Stimulated activated CD4-positive, alpha-beta T cell treated with anti-CD3 and anti-CD28 coated beads, Interleukin-2, amount 100 ng/mL, for 24 hours (primary cell): ENCODE data around the gene SEC22A.

Source experiments
- DNase-seq, 2 donors: peaks; one replicate each; pipeline ENCODE4 v3.0.0-alpha.2; 2020

Gene SEC22A, protein sequence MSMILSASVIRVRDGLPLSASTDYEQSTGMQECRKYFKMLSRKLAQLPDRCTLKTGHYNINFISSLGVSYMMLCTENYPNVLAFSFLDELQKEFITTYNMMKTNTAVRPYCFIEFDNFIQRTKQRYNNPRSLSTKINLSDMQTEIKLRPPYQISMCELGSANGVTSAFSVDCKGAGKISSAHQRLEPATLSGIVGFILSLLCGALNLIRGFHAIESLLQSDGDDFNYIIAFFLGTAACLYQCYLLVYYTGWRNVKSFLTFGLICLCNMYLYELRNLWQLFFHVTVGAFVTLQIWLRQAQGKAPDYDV

DNA sequence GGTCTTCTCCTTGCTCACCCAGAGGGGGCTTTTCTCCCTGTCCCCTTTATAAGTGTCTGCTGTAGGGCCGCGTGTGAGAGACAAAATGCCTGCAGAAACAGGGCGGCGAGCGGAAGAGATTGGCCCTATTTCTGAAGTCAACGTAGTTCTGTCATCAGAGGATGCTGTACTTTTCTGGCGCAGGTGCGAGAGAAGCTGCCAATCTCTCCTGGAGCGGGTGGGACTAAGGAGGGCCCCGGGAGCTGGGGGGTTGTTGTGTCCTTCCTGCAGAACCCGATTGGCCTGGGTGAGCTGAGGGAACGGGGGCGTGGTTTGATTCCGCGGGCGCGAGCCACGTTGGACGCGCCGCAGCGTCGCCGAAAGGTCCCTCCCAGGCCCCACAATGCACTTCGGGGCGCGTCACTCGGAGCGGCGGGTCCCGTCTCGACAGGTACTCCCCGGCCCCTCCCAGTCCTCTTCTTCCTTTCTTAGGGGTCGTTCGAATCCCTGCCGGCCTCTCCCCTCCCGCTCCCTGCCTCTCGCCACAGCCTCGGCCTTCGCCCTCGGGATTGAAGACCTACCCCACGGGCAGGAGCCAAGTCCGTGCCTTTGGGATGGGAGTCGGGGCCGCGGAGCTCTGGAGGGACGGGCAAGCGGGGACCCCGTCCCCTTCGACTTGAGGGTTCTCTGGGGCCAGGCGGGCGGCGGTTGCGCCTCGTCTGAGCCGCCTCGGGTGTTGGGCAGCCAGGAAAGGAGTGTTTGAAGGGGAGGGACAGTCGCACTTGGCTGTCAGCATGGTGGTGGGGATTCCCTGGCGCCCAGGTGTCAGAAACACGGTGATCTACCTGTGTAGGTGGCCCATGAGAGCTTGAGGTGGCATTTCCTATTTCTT is at the start of gene SEC22A:
TSS of gene SEC22A (plus strand) at position 387 of the 871 bp plus-strand sequence. CDS start 7,275 bp downstream, outside the sequence.
- peak; percentile 94 to 96 for DNase-seq

DNA sequence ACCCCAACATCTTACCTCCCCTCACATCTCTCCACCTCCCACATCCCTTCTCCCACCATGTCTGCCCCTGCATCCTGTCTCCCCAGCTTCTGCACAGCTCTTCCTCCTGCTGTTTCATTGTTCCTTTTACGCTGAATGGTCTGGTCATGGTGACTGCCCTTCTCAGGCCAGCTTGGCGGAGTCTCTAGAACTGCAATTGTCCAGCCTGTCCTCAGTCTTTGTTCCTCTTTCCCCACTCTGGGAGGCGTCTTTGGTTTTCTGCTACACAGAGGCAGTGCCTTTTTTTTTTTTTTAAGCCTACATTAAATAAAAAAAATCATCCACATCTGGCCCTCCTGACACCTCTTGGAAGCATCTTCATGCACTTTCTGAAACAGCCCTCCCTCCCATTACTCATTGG is 49.1 kb upstream of the SEC22A start:
- DNase-seq, result no peak

DNA sequence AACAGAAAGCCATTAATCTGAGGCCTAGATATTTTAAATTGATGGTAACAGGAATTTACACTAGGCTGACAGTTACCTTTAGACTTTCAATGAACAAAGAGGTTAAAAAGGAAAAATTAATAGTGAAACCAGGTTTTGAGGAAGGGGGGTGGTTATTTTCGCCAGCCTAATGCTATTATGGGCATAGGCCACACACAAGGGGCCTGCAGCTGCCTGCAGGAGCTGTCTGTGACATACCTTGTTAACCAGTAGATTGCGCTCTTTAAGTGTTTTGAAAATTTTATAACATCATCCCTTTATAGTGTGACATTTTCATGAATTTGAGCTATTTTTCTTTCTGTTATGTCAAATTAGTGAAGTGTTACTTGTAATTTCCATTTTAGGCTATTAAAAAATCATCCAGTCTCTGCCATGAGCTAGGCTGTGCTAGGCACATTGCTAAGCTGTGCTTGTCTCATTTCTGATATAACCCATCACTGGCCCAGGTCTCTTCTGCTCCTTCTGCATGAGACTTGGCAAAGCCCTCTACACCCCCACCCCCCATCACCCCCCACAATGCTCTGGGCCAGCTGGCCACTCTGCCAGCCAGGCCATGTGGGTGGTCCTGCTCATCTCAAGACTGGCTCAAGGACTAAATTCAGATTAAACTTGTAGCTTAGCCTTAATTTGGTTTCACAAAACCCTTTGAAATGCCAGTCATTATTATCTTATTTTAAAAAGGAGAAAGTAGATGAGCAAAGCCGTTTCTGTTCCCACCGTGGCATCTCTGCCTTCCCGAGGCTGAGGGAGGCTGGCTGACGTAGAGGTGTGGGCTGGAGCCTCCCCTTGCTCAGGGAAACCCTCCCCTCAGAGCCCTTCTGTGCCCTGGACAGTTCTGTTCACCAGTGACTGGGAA is 48.4 kb upstream of the SEC22A start:
- DNase-seq, result no peak

DNA sequence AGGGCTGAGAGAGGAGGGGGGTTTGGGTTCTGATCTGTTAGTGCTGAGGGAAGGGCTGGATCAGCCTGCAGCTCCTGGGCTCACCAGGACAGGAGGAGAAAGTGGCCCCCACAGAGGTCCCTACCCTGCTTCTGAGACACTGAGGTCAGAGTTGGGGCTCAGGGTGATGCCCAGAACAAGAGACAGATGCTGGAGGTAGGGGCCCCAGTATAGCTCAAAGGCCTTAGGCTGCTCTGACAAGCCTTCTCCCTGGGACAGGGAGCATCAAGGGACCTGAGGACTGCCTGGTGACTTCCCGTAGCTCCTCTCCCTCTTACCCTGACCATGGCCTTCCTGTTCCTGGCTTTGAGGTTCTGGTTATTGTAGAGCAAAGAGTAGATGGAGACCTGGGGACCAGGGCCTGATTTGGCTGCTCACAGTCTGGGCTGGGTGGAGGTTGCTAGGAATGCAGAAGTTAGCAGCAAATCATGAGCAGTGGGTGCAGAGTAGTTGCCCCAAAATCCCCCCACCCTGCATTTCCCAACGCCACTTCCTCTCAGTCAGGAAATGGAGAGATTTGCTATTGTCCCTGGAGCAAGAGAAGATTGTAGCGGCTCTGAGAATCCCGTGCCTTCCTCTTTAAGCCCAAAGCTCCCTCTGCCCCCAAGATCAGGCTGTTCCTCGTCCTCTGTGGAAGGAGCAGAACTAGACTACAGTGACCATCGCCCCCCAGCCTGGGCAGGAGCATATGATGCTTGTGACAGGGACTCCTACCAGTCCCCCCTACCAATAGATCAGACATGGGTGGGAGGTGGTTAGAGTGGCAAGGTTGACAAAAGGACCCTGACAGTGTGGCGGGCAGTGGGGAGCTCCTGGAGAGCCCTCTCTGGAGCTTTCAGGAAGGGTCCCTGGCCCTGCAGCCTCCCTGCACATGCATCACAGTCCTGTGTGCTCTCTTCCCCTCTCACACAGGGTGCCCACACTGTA is 47.4 kb upstream of the SEC22A start:
- DNase-seq, result no peak

DNA sequence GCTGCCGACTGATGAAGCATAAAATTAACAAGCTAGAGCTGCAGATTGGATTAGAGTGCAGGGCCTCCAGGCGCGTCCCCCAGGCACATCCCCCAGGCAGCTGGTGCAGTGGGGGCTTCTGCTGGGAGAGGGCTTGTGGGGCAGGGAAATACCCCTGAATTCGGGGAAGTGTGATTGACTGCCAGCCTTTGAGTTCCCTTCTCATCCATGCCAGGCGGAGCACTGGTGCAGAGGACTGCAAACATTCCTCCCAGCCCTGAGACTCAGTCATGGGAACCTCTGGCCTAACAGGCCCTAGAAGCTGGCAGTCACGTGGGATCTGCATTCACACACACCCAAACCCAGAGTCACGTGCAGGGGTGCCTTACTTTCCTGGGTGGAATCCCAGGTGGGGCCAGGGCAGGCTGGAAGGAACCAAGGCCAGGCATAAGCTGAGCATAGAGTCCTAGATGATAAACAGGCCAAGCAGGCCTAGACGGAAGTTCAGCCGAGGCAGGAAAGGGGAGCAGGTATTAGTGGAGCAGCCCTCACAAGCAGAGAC is 46.2 kb upstream of the SEC22A start:
- DNase-seq, result no peak

DNA sequence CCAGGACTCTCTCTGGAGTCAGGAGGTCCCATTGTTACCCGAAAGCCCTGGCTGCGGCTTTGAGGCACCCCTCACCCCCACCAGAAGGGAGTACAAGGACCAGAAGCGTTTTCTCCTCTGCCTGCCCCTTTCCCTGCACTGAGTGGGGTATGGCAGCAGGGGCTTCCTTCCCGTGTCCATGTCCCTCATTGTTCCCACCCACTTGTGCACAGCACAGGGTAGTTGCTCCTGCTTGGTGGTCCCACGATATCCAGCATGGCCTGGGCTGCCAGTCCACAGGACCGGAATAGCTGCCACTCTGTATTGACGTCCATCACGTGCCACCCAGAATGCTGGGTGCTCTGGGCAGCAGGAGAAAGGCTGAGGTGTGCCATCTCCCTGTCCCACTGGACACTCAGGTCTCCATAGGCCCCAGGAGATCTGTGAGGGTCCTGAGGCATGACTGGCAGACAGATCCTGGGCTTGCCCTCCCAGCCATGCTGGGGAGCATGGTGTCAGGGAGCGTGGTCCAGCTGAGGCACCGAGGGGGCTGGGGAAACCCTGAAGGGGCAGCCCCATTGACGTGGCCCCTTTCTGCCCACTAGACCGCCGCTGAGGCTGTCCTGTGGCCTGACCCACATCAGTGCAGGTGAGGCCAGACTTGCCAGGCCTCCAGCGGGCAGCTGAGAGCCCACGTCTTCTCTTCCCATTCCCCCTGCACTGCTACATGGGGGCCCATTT is 45.3 kb upstream of the SEC22A start:
- no peak for DNase-seq

DNA sequence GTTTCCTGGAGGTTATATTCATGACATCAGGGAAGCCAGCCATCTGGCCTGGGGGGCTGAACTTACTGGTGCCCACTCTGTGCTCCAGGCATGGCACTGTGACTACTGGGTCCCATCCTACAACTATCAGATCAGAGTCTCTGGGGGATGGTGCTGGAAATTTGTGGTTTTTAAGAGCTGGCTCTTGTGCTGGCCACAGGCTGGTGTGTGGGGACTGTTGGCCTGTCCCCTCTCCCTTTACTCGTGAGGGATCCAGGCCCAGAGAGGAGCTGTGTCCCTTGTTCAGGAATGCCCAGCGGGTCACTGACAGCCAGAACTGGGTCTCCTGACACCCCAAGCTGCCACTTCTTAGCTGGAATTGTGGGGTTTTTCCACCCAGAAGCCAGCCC is 44.5 kb upstream of the SEC22A start:
- DNase-seq, result no peak

DNA sequence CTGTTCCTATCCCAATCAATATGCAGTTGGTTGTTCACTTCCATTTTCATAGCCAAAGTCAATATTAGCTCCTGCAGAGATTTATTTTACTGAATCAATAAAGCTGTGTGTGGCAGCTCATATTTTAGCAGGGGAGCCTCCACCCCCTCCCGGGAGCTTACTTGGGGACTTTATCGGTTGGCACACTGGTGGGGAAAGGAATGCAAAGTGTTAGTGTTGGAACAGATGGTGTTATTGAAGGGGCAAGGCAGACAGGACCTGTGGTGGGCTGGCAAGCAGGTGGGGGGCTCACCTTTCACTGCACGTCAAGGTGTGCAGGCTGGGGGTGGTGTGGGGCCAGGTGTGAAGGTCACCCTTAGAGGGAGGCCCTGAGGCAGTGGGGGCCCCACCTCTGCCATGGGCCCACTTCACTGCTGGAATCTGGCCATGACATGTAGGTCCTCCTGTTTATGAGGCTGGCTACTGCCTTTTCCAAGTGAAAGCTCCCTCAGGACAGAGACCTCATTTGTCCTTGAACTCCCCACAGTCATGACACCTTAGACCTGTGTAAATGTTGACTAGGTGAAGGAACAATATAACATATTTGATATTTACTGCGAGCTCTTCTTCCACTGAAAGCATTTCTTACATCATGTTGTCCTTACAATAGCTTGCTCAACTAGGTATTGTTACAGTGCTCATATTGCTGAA is 44.0 kb upstream of the SEC22A start:
- no peak for DNase-seq

DNA sequence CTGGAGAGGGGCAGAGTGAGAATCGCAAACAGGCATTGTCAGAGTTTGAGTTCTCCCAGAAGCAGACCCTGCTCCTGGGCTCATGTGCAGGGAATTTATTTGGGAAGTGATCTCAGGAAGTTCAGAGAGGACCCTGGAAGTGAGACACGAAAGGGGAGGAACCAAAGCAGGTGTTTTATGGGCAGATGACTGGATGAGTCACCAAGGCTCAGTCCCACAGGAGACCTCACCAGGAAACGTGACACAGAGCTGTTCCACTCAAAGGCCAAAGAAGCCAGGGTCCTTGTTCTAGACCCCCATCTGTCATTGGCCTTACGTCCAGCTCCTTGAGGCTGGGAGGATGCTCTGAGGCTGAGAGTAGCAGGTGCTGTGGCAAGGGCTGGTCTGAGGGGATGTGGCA is 43.4 kb upstream of the SEC22A start:
- no peak for DNase-seq

DNA sequence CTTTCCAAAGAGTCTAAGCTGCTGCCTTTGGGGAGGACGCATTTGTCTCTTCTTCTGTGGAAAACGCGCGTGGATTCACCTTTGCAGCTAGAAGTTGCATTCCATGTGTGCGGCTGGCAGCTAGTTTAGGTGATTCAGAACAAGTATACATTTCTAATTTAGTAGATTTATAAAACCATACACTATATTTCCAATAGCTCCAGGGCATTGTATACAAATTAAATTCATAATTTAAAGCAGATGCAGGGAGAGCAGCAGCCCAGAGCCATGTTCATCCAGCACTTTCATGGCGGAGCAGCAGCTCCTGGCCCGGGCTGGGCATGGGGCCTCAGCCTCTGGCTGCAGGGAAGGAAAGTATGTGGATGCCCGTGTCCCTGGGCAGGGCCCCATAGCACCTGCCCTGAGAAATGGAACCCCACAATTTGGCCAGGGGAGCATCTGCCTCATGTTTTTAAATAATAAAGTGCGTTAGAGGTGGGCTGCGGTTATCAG is 42.8 kb upstream of the SEC22A start:
- no peak for DNase-seq

DNA sequence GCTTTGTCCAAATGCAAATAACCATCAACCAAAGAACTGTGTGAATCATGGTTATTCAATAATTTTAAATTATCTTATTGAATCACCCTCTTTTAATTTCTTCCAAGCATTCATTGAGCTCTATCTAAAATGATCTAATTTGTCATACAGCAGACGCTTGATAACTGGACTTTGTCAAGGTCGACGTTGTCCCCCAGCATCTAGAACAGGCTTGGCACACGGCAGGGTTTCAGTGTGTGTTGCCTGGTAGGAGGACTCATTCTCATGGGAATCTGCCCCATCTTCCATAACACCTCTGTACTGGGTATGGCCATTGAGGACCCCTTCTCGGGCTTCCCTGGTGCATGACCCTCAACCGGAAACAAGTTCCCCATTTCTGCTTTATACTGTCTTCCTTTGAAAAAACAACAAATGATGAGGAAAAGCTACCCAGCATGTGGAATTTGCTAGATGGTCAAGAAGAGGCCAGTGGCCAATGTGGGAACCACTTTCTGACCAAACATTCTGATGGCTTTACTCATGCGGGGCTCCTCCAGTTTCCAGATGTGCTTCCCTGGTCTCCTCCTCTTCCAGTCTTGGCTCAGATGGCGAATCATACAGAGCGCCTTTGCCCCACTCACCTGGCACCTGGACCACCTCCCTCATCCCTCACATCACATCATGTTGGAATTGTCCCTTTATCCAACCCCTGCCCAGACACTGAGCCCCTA is 41.7 kb upstream of the SEC22A start:
- DNase-seq, result no peak

DNA sequence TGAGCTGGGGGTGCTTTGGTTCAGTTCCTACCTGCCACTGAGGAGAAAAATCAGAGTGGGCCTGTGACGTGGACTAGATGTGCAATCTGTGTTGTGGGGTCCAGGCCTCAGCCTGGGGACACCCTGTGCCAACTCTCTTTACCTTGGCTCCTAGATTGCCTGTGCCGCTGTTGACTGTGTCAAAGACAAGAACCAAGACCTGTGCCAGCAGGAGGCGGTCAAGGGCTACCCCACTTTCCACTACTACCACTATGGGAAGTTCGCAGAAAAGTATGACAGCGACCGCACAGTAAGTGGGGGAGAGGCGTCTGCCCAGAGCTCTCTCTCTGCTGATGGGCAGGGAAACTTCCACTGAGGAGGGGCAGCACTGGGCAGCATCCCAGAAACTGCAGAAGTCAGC is 40.6 kb upstream of the SEC22A start:
- no peak for DNase-seq

DNA sequence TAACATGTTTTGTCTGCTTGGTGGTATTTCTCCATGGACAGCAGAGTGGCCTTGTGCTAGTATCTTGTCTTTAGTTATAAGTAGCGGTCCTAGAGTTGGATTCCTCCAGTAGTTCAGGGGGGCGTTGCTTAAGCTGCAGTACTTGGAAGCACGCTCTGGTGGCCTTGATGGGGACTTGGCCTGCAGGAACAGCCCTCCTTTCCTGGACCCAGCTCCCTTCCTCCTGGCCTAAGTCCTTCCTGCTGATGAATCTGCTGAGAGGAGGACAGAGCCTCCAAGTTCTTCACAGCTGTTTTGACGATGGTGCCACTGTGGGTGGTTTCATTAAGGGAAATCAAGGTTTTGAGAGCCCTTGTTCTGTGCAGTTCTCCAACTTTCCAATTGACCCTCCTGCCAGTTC is 38.6 kb upstream of the SEC22A start:
- no peak for DNase-seq

DNA sequence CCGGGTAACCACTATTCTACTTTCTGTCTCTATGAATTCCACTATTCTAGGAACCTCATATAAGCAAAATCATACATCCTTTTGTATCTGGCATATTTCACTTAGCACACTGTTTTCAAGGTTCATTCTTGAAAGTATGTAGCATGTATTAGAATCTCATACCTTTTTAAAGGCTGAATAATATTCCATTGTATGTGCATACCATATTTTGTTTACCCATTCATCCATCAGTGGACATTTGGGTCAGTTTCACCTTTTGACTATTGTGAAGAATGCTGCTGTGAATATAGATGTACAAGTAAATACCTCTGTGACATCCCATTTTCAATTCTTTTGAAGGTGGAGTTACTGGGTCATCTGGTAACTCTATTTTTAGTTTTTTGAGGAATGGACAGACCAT is 36.6 kb upstream of the SEC22A start:
- no peak for DNase-seq

DNA sequence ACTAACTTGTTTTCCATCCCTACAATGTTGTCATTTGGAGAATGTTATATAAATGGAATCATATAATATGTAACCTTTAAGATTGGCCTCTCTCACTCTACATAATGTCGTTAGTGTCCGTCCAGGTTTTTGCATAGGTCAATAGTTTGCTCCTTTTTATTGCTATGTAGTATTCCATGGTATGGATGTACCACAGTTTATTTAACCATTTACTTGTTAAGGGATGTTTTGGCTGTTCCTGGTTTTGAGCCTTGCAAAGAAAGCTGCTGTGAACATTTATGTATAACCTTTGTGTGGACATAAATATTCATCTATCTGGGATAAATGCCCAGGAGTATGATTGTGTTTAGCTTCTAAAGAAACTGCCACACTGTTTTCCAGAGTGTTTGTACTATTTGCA is 34.1 kb upstream of the SEC22A start:
- DNase-seq, result no peak

DNA sequence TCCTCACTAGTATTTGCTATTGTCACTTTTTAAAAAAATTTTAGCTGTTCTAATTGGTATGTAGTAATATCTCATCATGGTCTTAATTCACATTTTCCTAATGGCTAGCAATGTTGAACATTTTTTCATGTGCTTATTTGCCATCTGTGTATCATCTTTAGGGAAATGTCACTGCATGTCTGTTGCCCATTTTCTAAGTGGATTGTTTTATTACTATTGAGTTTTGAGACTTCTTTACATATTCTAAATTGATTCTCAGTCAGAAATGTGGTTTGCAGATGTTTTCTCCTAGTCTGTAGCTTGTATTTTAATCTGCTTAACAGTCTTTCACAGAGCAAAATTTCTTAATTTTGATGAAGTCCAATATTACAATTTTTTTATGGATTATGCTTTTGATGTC is 33.6 kb upstream of the SEC22A start:
- no peak for DNase-seq

DNA sequence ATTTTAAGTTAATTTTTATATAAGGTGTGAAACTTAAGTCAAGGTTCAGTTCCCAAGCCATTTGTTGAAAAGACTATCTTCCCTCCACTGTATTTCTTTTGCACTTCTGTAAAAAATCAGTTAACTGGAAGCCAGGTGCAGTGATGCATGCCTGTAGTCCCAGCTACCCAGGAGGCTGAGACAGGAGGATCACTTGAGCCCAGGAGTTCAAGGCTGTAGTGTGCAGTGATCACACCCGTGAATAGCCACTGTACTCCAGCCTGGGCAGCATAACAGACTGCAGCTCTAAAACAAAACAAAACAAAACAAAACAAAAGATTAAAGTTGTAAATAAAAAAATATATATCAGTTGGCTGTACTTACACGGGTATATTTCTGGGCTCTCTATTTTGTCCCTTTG is 33.1 kb upstream of the SEC22A start:
- DNase-seq, result no peak

DNA sequence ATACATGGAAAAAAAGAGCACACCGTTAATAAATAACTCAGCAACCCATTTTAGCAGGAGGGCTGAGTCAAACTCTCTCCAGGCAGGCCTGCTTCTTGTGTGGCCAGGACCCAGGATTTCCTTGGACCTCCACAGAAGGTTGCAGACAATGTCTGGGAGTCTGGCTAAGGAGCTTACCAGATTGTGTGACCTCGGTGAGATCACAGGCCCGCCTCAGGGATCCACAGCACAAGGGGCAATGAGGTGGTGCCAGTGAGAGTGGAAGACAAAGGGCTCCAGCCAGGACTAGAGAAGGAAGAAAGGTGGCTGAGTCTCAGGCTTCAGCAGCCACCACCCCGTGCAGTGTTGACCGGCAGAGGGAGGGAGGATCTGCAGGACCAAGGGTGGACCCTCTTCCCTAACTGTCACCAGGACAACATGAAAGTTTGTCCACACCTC is 32.2 kb upstream of the SEC22A start:
- DNase-seq, result no peak

DNA sequence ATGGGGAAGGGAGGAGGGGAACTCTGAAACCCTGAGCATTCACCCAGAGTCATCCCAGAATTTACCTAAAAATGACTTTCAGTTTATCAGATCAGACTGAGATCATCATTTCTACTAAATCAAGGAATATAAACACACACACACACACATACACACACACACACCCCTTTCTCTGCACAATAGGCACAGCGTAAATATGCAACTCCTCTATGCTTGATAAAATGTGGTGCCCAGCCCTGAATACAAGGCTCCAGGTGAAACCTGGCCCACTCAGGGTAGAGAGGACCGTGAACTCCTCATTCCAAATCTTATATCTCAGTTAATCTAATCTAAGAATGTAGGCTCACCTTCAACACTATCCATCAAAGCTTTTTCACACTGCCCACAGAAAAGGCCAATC is 31.8 kb upstream of the SEC22A start:
- DNase-seq, result no peak

DNA sequence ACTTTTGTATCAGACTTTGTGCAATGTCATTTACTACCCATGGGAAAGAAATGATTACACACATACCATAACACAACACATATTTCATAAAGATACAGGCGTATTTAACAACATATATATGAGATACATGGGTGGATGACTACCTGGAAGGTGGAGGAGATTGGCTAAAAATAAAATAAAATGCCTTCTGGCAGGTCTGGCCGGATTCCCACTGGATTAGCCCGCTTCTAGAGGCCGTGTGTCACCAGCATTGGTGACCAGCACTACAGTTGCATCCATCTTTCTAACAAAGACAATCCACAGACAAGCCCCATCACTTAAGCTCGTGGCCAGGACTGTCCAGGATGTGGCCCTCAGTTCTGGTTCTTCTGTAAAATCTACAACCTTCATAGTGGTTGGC is 21.0 kb upstream of the SEC22A start:
- DNase-seq, result no peak
